PC-9 (cell line): ENCODE data around the gene GCNT2.

Experiments used
- CTCF ChIP-seq: fragments of 200-600 bp; sonication (generic); conservative IDR thresholded peaks from 2 replicates; pipeline ENCODE4 v1.6.1; 2017; ENCODE audit warnings: mixed run types, antibody characterized with exemption, mild to moderate bottlenecking, moderate library complexity
- EZH2 ChIP-seq: fragments of 200-600 bp; sonication (generic); IDR thresholded peaks from 2 replicates; pipeline ENCODE4 v1.8.0; 2017; ENCODE audit warnings: antibody characterized with exemption, low read depth

GRCh38 chr6:10579803-10580202, 58.7 kb downstream of the GCNT2 start:
- TF ChIP-seq CTCF: no peak
- TF ChIP-seq EZH2: no peak
